ENCODE data around the gene FAIM2.

The FAIM2 gene

DNA sequence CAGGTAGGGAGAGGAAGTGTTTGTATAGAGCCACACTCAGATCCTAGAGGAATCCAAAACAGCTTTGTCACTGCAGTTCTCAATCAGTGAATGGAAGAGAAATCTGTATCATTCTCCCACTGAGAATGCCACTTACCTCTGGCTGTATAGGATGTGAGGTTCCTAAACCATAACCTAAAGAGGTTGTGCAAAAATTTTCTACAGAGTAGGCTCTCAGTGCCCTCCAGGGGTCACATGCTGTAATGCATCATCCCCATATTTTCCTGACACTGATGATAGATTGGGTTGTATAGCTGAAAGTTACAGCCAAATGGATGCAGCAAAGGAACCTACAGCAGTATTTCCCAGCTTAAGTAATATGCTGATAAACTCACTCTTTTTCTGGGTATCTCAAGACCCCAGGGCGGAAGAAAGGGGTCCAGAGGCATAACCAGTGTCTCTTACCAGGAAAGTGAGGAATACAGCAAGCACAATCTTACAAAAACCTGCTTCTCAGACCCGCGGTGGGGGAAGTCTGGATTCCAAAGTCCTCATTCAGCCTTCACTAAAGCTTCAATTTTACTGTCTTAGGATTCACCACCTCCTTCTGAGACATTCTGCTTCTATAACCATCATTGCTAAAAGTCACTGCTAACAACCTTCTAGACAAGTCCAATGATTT is 64.6 kb downstream of the FAIM2 start:
- Histone ChIP-seq H3K9me3 (ENCODE audit: control insufficient read depth, low read length) (no peaks in the 10 kb centered on the region), H3K4me3 (ENCODE audit: low read length) (no peak overlapping the region)
- DNase-seq (ENCODE audit: low read depth), result peak; percentile 68

GRCh38 chr12:49832836-49833421 is 70.8 kb downstream of the FAIM2 start:
- Histone ChIP-seq H3K4me3 (ENCODE audit: low read length) (no peak overlapping the region), H3K9me3 (ENCODE audit: control insufficient read depth, low read length) (no peaks in the 10 kb centered on the region), H3K9ac (ENCODE audit: low read length) (no peak overlapping the region), H3K36me3 (ENCODE audit: control insufficient read depth, insufficient read depth, low read length, severe bottlenecking) (peaks cover under 1% of the 10 kb centered on the region), H3K27me3 (replicated peaks; ENCODE audit: control insufficient read depth, insufficient read depth, low read length) (no peaks in the 10 kb centered on the region), H3K4me1 (ENCODE audit: control insufficient read depth, insufficient read depth, low read length) (peaks cover 16% of the 10 kb centered on the region)
- peak; percentile 82 for DNase-seq (ENCODE audit: low read depth)

More for the DNA sequence above, 64.6 kb downstream of the FAIM2 start:
- H3K27me3 ChIP-seq (replicated peaks; ENCODE audit: control insufficient read depth, insufficient read depth, low read length), result no peaks in the 10 kb centered on the region
- no peak overlapping the region for H3K9ac ChIP-seq (ENCODE audit: low read length)
- H3K4me1 ChIP-seq (ENCODE audit: control insufficient read depth, insufficient read depth, low read length), result peaks cover 15% of the 10 kb centered on the region
- peaks cover 8% of the 10 kb centered on the region for H3K36me3 ChIP-seq (ENCODE audit: control insufficient read depth, insufficient read depth, low read length, severe bottlenecking)

GRCh38 chr12:49831717-49832116 is 72.0 kb downstream of the FAIM2 start:
- Histone ChIP-seq H3K4me1 (ENCODE audit: control insufficient read depth, insufficient read depth, low read length) (peaks cover 21% of the 10 kb centered on the region), H3K4me3 (ENCODE audit: low read length) (no peak overlapping the region), H3K36me3 (ENCODE audit: control insufficient read depth, insufficient read depth, low read length, severe bottlenecking) (no peaks in the 10 kb centered on the region), H3K9me3 (ENCODE audit: control insufficient read depth, low read length) (no peaks in the 10 kb centered on the region), H3K27me3 (replicated peaks; ENCODE audit: control insufficient read depth, insufficient read depth, low read length) (no peaks in the 10 kb centered on the region), H3K9ac (ENCODE audit: low read length) (no peak overlapping the region)
- no peak for DNase-seq (ENCODE audit: low read depth)

DNA sequence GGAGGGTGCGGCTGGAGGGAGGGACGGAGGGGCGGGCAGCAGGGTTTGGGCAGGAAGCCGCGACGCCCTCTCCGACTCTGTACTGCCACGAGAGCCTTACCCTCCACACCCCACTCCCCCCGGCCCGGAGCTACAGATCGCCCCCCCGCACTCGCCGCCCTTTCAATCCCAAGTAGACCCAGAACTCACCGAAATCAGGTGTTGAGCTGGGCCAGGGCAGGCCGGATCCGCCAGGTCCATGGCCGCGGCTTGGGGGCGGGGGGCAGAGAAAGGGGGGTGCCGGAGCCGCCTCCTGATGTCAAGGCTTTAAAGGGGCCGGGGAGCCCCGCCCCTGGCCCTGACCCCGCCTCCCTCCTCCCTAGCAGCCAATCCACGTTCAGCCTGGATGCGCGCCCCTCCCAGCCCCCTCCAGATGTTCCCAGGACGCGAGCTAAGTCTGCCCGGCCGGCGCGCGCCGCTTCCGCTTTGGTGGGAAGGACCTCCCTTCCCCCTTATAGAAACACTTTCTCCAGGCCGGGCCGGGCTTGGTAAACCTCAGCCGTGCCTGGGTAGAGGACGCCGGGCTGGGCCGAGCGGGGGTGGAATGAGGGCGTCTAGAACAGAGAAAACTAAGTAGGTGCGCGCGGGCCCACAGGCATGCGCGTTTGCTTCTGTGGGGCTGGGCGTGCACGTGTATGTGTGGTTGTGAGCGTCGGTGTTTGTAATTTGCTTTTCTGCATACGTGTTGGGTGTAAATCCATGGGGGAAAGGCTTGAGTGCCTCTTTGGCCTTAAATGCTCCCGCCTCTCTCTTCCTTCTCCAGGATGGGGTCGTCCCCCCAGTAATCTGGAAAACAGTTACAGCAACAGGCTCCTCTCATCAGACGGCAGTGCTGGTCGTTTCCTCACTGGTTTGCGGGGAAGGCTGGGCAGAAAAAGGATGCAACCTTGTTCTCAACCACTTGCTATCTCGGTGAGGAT is 75.3 kb downstream of the FAIM2 start, which contains the start of gene NCKAP5L:
Gene NCKAP5L (minus strand): TSS at position 281 of the 959 bp plus-strand sequence. CDS start 24,369 bp downstream, outside the sequence.
- Histone ChIP-seq H3K9ac (ENCODE audit: low read length) (peak within 1 kb of the TSS; percentile 96), H3K4me3 (ENCODE audit: low read length) (peak within 1 kb of the TSS; percentile 88), H3K9me3 (ENCODE audit: control insufficient read depth, low read length) (no peaks in the 10 kb centered on the region), H3K4me1 (ENCODE audit: control insufficient read depth, insufficient read depth, low read length) (peaks cover 55% of the 10 kb centered on the region), H3K27me3 (replicated peaks; ENCODE audit: control insufficient read depth, insufficient read depth, low read length) (no peaks in the 10 kb centered on the region), H3K36me3 (ENCODE audit: control insufficient read depth, insufficient read depth, low read length, severe bottlenecking) (peaks cover 4% of the 10 kb centered on the region)
- peak; percentile 99 for DNase-seq (ENCODE audit: low read depth)

DNA sequence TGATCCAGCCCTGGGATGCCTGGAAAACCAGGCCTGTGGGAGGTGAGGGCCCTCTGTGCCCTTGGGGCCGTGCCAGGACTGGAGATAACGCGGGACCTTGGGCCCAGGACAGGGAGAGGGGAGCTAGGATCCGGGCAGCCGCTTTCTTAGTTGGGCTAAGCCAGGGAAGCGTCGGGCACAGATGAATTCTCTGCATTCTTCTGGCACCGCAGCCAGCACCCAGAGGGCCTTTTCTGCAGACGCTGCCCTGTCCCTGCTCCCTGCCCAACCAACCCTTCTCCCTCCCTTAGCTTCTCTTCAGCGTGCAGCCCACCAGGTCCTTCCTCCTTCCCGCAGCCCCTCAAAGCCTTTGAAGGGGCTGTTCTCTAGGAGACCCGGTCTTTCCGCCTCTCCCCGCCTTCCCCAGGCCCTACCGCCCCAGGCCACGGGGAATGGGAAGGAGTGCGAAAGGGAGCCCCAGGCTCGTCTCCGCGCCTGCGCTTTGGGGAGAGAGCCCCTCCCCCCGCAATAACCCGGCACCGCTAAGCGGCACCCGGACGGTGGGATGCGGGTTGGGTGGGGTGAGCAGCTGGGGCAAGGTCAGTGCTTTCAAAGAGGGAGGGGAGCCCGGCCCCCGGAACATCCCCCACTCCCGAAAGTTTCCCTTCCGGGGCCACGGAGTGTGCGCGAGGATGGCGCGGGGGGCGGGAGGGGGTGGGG is 76.2 kb downstream of the FAIM2 start:
- peak; percentile 85 for DNase-seq (ENCODE audit: low read depth)
- H3K36me3 ChIP-seq (ENCODE audit: control insufficient read depth, insufficient read depth, low read length, severe bottlenecking), result peaks cover 5% of the 10 kb centered on the region
- no peaks in the 10 kb centered on the region for H3K9me3 ChIP-seq (ENCODE audit: control insufficient read depth, low read length)
- H3K4me1 ChIP-seq (ENCODE audit: control insufficient read depth, insufficient read depth, low read length), result peaks cover 50% of the 10 kb centered on the region
- H3K27me3 ChIP-seq (replicated peaks; ENCODE audit: control insufficient read depth, insufficient read depth, low read length), result no peaks in the 10 kb centered on the region
- peak overlapping the region; percentile 88 for H3K4me3 ChIP-seq (ENCODE audit: low read length)
- peak overlapping the region; percentile 96 for H3K9ac ChIP-seq (ENCODE audit: low read length)

DNA sequence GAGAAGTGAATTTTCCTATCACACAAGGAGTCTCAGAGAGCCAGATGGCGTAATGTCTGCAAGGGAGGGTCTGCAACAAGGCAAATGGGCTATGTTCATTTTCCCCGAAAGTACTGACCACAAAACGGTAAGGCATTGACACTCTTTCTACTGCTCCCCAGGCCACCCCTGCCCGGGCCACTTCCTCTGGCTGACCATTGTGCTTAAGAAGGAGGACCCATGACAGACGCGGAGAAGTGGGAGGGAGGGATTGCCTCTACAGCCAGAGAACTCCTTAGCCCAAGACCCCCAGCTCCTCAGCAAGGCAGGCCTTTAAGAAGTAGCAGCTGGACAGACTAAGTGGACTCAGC is 76.7 kb downstream of the FAIM2 start:
- Histone ChIP-seq H3K27me3 (replicated peaks; ENCODE audit: control insufficient read depth, insufficient read depth, low read length) (no peaks in the 10 kb centered on the region), H3K9ac (ENCODE audit: low read length) (peak overlapping the region; percentile 96), H3K9me3 (ENCODE audit: control insufficient read depth, low read length) (no peaks in the 10 kb centered on the region), H3K4me3 (ENCODE audit: low read length) (peak overlapping the region; percentile 88), H3K4me1 (ENCODE audit: control insufficient read depth, insufficient read depth, low read length) (peaks cover 48% of the 10 kb centered on the region), H3K36me3 (ENCODE audit: control insufficient read depth, insufficient read depth, low read length, severe bottlenecking) (peaks cover 7% of the 10 kb centered on the region)
- no peak for DNase-seq (ENCODE audit: low read depth)

DNA sequence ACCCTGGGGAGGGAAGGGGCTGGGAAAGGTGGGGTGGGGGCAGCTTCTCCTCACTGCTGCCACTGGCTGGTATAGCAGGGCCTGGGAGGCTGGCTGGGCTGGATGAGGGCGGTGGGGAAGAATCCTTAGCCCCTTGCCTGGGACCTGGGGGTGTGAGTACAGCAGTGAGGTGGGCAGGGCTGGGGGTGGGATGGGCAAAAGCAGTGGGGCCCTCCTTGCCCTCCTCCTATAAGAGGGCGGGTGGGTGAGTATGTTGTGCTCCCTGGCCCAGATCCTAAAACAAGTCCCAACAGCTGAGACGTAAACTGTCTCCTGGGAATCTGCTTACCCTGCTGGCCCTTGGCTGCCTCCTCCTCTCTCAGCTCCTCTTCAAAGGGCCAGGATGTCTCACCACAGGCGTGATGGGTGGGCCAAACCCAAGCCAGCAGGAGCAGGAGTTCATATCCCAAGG is 77.7 kb downstream of the FAIM2 start:
- Histone ChIP-seq H3K9me3 (ENCODE audit: control insufficient read depth, low read length) (no peaks in the 10 kb centered on the region), H3K4me1 (ENCODE audit: control insufficient read depth, insufficient read depth, low read length) (peaks cover 53% of the 10 kb centered on the region), H3K36me3 (ENCODE audit: control insufficient read depth, insufficient read depth, low read length, severe bottlenecking) (peaks cover 13% of the 10 kb centered on the region), H3K4me3 (ENCODE audit: low read length) (peak overlapping the region; percentile 88), H3K27me3 (replicated peaks; ENCODE audit: control insufficient read depth, insufficient read depth, low read length) (no peaks in the 10 kb centered on the region), H3K9ac (ENCODE audit: low read length) (peak overlapping the region; percentile 96)
- DNase-seq (ENCODE audit: low read depth), result peak; percentile 29

DNA sequence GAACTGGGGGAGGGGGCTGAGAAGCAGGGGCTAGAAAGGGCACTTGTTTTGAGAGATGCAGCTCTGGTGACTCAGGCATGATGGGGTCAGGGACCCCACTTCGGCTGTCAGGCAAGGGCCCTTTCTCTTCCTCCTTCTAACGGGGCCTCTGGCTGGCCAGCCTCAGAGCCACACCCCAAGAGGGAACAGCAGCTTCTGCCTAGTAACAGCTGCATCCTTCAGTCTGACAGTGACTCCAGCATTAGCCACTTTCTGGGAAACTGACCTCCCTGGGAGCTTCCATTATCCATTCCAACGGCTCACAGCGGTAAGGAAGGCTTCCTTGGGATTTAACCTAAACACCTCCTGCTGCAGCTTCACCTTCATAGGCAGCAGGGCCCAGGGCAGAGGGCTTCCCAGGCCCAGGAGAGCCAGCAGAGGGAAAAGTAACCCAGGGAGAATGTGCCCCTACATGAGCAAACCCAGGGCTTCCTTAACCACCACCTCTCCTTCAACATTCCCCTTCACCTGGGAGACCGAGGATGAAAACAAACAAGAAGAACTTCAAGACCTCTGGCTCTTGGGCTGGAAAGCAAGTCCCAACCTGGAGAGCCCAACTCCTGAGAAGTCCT is 78.2 kb downstream of the FAIM2 start:
- DNase-seq (ENCODE audit: low read depth), result peak; percentile 58
- peaks cover 57% of the 10 kb centered on the region for H3K4me1 ChIP-seq (ENCODE audit: control insufficient read depth, insufficient read depth, low read length)
- no peaks in the 10 kb centered on the region for H3K27me3 ChIP-seq (replicated peaks; ENCODE audit: control insufficient read depth, insufficient read depth, low read length)
- peak overlapping the region; percentile 76 for H3K9ac ChIP-seq (ENCODE audit: low read length)
- H3K9me3 ChIP-seq (ENCODE audit: control insufficient read depth, low read length), result no peaks in the 10 kb centered on the region
- peaks cover 13% of the 10 kb centered on the region for H3K36me3 ChIP-seq (ENCODE audit: control insufficient read depth, insufficient read depth, low read length, severe bottlenecking)
- H3K4me3 ChIP-seq (ENCODE audit: low read length), result peak overlapping the region; percentile 75

- H3K36me3 ChIP-seq (ENCODE audit: control insufficient read depth, insufficient read depth, low read length, severe bottlenecking), result peaks cover 13% of the 10 kb centered on the region
- peak overlapping the region; percentile 75 for H3K4me3 ChIP-seq (ENCODE audit: low read length)
- H3K9ac ChIP-seq (ENCODE audit: low read length), result peak overlapping the region; percentile 76
- H3K27me3 ChIP-seq (replicated peaks; ENCODE audit: control insufficient read depth, insufficient read depth, low read length), result no peaks in the 10 kb centered on the region
- H3K4me1 ChIP-seq (ENCODE audit: control insufficient read depth, insufficient read depth, low read length), result peaks cover 57% of the 10 kb centered on the region
- H3K9me3 ChIP-seq (ENCODE audit: control insufficient read depth, low read length), result no peaks in the 10 kb centered on the region
- DNase-seq (ENCODE audit: low read depth), result peak; percentile 41
Observed at GRCh38 chr12:49824895-49825294, 78.8 kb downstream of the FAIM2 start.

- peaks cover 57% of the 10 kb centered on the region for H3K4me1 ChIP-seq (ENCODE audit: control insufficient read depth, insufficient read depth, low read length)
- H3K9ac ChIP-seq (ENCODE audit: low read length), result peak overlapping the region; percentile 76
- peaks cover 13% of the 10 kb centered on the region for H3K36me3 ChIP-seq (ENCODE audit: control insufficient read depth, insufficient read depth, low read length, severe bottlenecking)
- H3K9me3 ChIP-seq (ENCODE audit: control insufficient read depth, low read length), result no peaks in the 10 kb centered on the region
- H3K27me3 ChIP-seq (replicated peaks; ENCODE audit: control insufficient read depth, insufficient read depth, low read length), result no peaks in the 10 kb centered on the region
- DNase-seq (ENCODE audit: low read depth), result no peak
- H3K4me3 ChIP-seq (ENCODE audit: low read length), result peak overlapping the region; percentile 75
Observed at GRCh38 chr12:49824416-49824815, 79.3 kb downstream of the FAIM2 start.

Measured in adipocyte (in vitro differentiated cells).